Measurements from ENCODE around the gene EIF5A2.

The EIF5A2 gene

DNA sequence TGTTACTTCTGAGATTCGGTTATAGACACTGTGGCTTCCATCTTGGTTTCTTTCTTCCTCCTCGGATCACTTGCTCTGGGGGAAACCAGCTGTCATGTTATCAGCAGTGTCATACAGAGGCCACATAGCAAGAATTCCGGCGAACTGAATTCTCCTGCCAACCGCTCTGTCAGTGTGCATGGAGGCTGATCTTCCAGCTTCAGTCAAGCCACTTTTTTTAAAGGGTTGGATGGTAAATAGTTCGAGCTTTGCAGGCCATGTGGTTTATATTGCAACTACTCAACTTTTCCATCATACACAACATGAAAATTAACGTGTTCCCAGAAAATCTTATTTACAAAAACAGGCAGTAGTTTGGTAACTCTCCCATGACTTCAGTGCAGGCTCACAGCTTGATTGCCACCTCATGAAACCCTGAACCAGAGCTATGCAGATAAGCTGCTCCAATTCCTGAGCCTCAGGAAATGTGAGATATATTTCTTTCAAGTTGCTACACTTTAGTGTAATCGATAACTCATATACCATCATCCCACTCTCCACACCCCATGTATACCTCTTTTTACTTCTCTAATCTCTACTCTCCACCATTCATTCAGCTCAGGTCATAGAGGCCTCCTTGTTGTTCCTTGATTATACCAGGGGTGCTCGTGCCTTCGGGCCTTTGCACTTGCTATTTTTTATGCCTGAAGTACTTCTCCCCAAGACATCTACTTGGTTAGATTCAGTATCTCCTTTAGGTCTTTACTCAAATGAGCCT lies 45.6 kb downstream of the EIF5A2 start:
- no peak for DNase-seq

GRCh38 chr3:170858599-170858998 lies 49.8 kb downstream of the EIF5A2 start:
- no peak for DNase-seq

DNA sequence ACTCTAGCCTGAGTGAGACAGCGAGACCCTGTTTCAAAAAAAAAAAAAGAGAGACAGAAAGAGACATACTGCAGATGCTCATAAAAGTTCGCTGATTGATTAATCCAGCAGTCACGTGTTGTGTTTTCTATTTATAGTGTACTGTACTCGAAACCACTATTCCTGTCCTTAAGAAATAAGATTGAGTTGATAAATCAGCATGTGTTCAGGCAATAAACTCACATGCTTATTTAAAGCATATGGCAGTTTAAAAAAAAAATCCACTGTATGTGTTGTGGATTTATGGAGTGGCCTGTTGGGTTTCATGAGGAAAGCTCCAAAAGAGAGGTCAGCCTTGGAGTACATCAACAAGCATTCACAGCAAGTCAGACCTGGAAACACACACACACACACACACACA lies 56.1 kb downstream of the EIF5A2 start:
- no peak for DNase-seq

- no peak for DNase-seq
Observed at GRCh38 chr3:170848292-170848917, 60.0 kb downstream of the EIF5A2 start.

DNA sequence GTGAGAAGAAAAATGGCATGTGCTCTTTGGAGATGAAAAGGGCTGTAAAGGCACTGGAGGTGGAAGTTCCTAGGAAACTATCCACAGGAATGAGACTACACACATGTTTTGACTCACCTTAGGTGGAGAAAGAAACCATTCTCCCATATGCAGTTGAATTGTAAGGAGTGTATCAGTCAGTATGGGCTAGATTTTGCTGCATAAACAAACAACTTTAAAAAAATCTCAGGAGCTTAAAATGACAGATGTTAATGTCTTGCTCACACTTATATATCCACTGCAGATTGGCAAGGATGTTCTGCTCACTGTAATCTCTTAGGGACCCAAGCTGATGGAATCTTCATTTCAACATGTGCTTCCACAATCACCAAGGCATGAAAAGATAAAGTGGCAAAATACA lies 64.1 kb downstream of the EIF5A2 start:
- no peak for DNase-seq

GRCh38 chr3:170840291-170840859 lies 68.1 kb downstream of the EIF5A2 start:
- DNase-seq = no peak

DNA sequence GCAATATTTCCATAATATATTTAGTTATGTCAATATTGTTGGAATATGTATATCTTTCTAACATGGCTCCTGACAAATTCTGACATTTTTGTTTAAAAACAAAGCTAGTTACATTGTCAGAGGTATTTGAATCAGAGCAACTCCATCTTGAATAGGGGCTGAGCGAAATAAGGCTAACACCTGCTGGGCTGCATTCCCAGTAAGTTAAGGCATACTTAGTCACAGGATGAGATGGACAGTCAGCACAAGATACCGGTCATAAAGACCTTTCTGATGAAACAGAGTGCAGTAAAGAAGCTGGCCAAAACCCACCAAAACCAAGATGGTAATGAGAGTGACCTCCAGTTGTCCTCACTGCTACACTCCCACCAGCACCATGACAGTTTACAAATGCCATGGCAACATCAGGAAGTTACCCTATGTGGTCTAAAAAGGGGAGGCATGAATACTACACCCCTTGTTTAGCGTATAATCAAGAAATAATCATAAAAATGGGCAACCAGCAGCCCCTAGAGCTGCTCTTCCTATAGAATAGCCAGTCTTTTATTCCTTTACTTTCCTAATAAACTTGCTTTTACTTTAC lies 68.8 kb downstream of the EIF5A2 start:
- no peak for DNase-seq

Data from nucleus accumbens (tissue), 56 donors.